H9 (cell line): ENCODE data around the gene TMEM119. TPM values are rescaled to one million over a fixed set of nuclear protein-coding genes. Genes with fewer than 3 reads are reported as not detected.

Experiments used
- DNase-seq: peaks from one replicate; pipeline ENCODE4 v3.0.0-alpha.2; 2017
- H2AFZ ChIP-seq: one replicate; pipeline ENCODE4 v1.6.1; 2013; ENCODE audit warnings: mild to moderate bottlenecking, low read length, control low read depth, moderate library complexity
- H2AK5ac ChIP-seq: 2 replicates; pipeline ENCODE4 v1.6.1; 2013; ENCODE audit warnings: low read length, control low read depth, mixed read lengths; ENCODE audit not compliant: insufficient read length
- H2BK120ac ChIP-seq: one replicate; pipeline ENCODE4 v1.6.1; 2013; ENCODE audit warnings: low read depth, mild to moderate bottlenecking, low read length, control low read depth, inconsistent platforms; ENCODE audit not compliant: poor library complexity, severe bottlenecking
- H2BK12ac ChIP-seq: 2 replicates; pipeline ENCODE4 v1.6.1; 2013; ENCODE audit warnings: low read length, control low read depth, mixed read lengths, low read depth; ENCODE audit not compliant: insufficient read length
- H2BK15ac ChIP-seq: 2 replicates; pipeline ENCODE4 v1.6.1; 2013; ENCODE audit warnings: low read depth, low read length, control low read depth
- H2BK20ac ChIP-seq: one replicate; pipeline ENCODE4 v1.6.1; 2013; ENCODE audit warnings: low read depth, mild to moderate bottlenecking, low read length, control low read depth, inconsistent platforms; ENCODE audit not compliant: poor library complexity, severe bottlenecking
- H2BK5ac ChIP-seq: 2 replicates; pipeline ENCODE4 v1.6.1; 2013; ENCODE audit warnings: low read length, control low read depth, mixed read lengths; ENCODE audit not compliant: insufficient read length
- H3K14ac ChIP-seq: 2 replicates; pipeline ENCODE4 v1.6.1; 2013; ENCODE audit warnings: low read length, control low read depth; ENCODE audit not compliant: insufficient read depth
- H3K18ac ChIP-seq: 2 replicates; pipeline ENCODE4 v1.6.1; 2013; ENCODE audit warnings: low read depth, mild to moderate bottlenecking, mixed read lengths, low read length, control low read depth; ENCODE audit not compliant: insufficient read length
- H3K23ac ChIP-seq: 2 replicates; pipeline ENCODE4 v1.6.1; 2013; ENCODE audit warnings: low read length, control low read depth, mixed read lengths, low read depth; ENCODE audit not compliant: insufficient read length
- H3K23me2 ChIP-seq: 2 replicates; pipeline ENCODE4 v1.6.1; 2013; ENCODE audit warnings: low read depth, mild to moderate bottlenecking, mixed read lengths, low read length, control low read depth; ENCODE audit not compliant: insufficient read length, poor library complexity, severe bottlenecking
- H3K27ac ChIP-seq: 2 replicates; pipeline ENCODE4 v1.5.1; 2013; ENCODE audit warnings: low read length, control low read depth, mixed read lengths, low read depth; ENCODE audit not compliant: insufficient read length
- H3K27me3 ChIP-seq: 2 replicates; pipeline ENCODE4 v1.6.1; 2013; ENCODE audit warnings: low read length, control low read depth, inconsistent platforms; ENCODE audit not compliant: insufficient read depth
- H3K4ac ChIP-seq: 2 replicates; pipeline ENCODE4 v1.6.1; 2013; ENCODE audit warnings: low read depth, mild to moderate bottlenecking, control low read depth, inconsistent platforms, low read length, moderate library complexity
- H3K4me1 ChIP-seq: 2 replicates; pipeline ENCODE4 v1.6.1; 2013; ENCODE audit warnings: low read length, control low read depth, inconsistent platforms; ENCODE audit not compliant: insufficient read depth
- H3K4me2 ChIP-seq: 2 replicates; pipeline ENCODE4 v1.6.1; 2013; ENCODE audit warnings: low read length, control low read depth, mixed read lengths; ENCODE audit not compliant: insufficient read length, insufficient read depth
- H3K56ac ChIP-seq: 2 replicates; pipeline ENCODE4 v1.6.1; 2013; ENCODE audit warnings: low read depth, mild to moderate bottlenecking, mixed read lengths, low read length, control low read depth; ENCODE audit not compliant: insufficient read length
- H3K79me1 ChIP-seq: 2 replicates; pipeline ENCODE4 v1.6.1; 2013; ENCODE audit warnings: low read depth, mild to moderate bottlenecking, moderate library complexity, low read length, control low read depth, inconsistent platforms; ENCODE audit not compliant: insufficient read depth, poor library complexity, severe bottlenecking
- H3K79me2 ChIP-seq: 2 replicates; pipeline ENCODE4 v1.6.1; 2013; ENCODE audit warnings: low read length, control low read depth, inconsistent platforms; ENCODE audit not compliant: insufficient read depth
- H3K9ac ChIP-seq: 2 replicates; pipeline ENCODE4 v1.6.1; 2013; ENCODE audit warnings: low read length, control low read depth, mixed read lengths; ENCODE audit not compliant: insufficient read length; ENCODE audit errors: extremely low read depth
- H3K9me3 ChIP-seq: one replicate; pipeline ENCODE4 v1.6.1; 2013; ENCODE audit warnings: low read depth, low read length, inconsistent platforms; ENCODE audit not compliant: control insufficient read depth
- H3T11ph ChIP-seq: one replicate; pipeline ENCODE4 v1.6.1; 2013; ENCODE audit warnings: mild to moderate bottlenecking, low read length, control low read depth, inconsistent platforms
- H4K20me1 ChIP-seq: one replicate; pipeline ENCODE4 v1.6.1; 2013; ENCODE audit not compliant: control insufficient read depth, insufficient read length, insufficient read depth
- H4K5ac ChIP-seq: 2 replicates; pipeline ENCODE4 v1.6.1; 2013; ENCODE audit warnings: low read depth, mild to moderate bottlenecking, mixed read lengths, low read length, control low read depth; ENCODE audit not compliant: insufficient read length
- H4K8ac ChIP-seq: replicated peaks from 2 replicates; pipeline ENCODE4 v1.6.1; 2013; ENCODE audit warnings: low read length, control low read depth, mixed read lengths, low read depth; ENCODE audit not compliant: insufficient read length
- H4K91ac ChIP-seq: 2 replicates; pipeline ENCODE4 v1.6.1; 2013; ENCODE audit warnings: low read depth, mild to moderate bottlenecking, moderate library complexity, mixed read lengths, low read length, control low read depth; ENCODE audit not compliant: insufficient read length
- H3K27ac Mint-ChIP-seq, 3 experiments: 2 replicates in 2 of 3; 3 replicates in 1 of 3; pipeline ENCODE4 v1.8.0; 2020 to 2021; ENCODE audit warnings: mixed read lengths in 3 of 3, mild to moderate bottlenecking in 1 of 3, moderate library complexity in 1 of 3
- H3K27me3 Mint-ChIP-seq: 2 replicates; pipeline ENCODE4 v1.8.0; 2021; ENCODE audit warnings: low read depth, mild to moderate bottlenecking, moderate library complexity, mixed read lengths
- H3K36me3 Mint-ChIP-seq, 3 experiments: 2 replicates in 2 of 3; 3 replicates in 1 of 3; pipeline ENCODE4 v1.8.0; 2020 to 2021; ENCODE audit warnings: low read depth in 3 of 3, mixed read lengths in 3 of 3; ENCODE audit not compliant: insufficient read depth in 1 of 3
- H3K4me1 Mint-ChIP-seq, 2 experiments: 2 replicates each; pipeline ENCODE4 v1.8.0; 2020; ENCODE audit warnings: mixed read lengths in 2 of 2
- H3K4me3 Mint-ChIP-seq, 2 experiments: 2 replicates in 1 of 2; 3 replicates in 1 of 2; pipeline ENCODE4 v1.8.0; 2020 to 2021; ENCODE audit warnings: mild to moderate bottlenecking in 2 of 2, mixed read lengths in 2 of 2, moderate library complexity in 1 of 2
- H3K9me3 Mint-ChIP-seq, 2 experiments: 2 replicates in 1 of 2; 3 replicates in 1 of 2; pipeline ENCODE4 v1.8.0; 2020; ENCODE audit warnings: mild to moderate bottlenecking in 2 of 2, mixed read lengths in 2 of 2, moderate library complexity in 1 of 2
- CTCF ChIP-seq: fragments of 200-600 bp; sonication (generic); conservative IDR thresholded peaks from 3 replicates; pipeline ENCODE4 v1.8.0; 2021; ENCODE audit warnings: antibody characterized with exemption, mild to moderate bottlenecking
- whole genome bisulfite sequencing: extraction: QIAGEN DNeasy Blood & Tissue Kit; methylation state at CpG from one replicate; pipeline ENCODE4 v1.1.7; 2013; ENCODE audit warnings: missing lambda C conversion rate, low lambda C conversion rate, mixed read lengths; ENCODE audit not compliant: insufficient read length; ENCODE audit errors: extremely low coverage; 5-methylcytosine and 5-hydroxymethylcytosine counted together
- total RNA-seq: library from RNA; stranded (reverse); gene quantifications from 2 replicates; pipeline ENCODE4 v1.2.1, GENCODE V29; 2021

The TMEM119 gene
- total RNA-seq, 1 experiment from 2014 or later, result not detected

GRCh38 chr12:108582978-108583770 is 14.7 kb downstream of the TMEM119 start:
- Histone ChIP-seq H2BK15ac (no peak overlapping the region), H3K23ac (no peak overlapping the region), H4K8ac (no peak overlapping the region), H3K9me3 (no peaks in the 10 kb centered on the region), H3K4me1 (no peaks in the 10 kb centered on the region), H3K4ac (no peak overlapping the region), H2BK5ac (no peak overlapping the region), H3K79me1 (no peaks in the 10 kb centered on the region), H3K56ac (no peak overlapping the region), H3K14ac (no peak overlapping the region), H3K79me2 (no peaks in the 10 kb centered on the region), H4K5ac (no peak overlapping the region), H3K27ac (no peak overlapping the region), H2BK12ac (no peak overlapping the region), H2BK120ac (no peak overlapping the region), H4K20me1 (no peaks in the 10 kb centered on the region), H3K9ac (no peak overlapping the region), H3K27me3 (no peaks in the 10 kb centered on the region), H3T11ph (no peak overlapping the region), H2AK5ac (no peak overlapping the region), H4K91ac (no peak overlapping the region), H2AFZ (no peak overlapping the region), H2BK20ac (no peak overlapping the region), H3K23me2 (no peaks in the 10 kb centered on the region), H3K18ac (no peak overlapping the region), H3K4me2 (no peak overlapping the region)
- no CpG with 5 or more reads among the region's 10 CpGs for WGBS
- no peak overlapping the region for H3K4me3 Mint-ChIP-seq
- peak overlapping the region in 1 of 3 experiments; percentile 37; a peak in 1 of 7 replicates for H3K27ac Mint-ChIP-seq
- no peak for TF ChIP-seq CTCF
- H3K9me3 Mint-ChIP-seq, result peaks cover 9 to 10% of the 10 kb centered on the region in 2 experiments
- H3K4me1 Mint-ChIP-seq, result peaks cover 0 to 10% of the 10 kb centered on the region in 2 experiments; a peak in 2 of 4 replicates
- DNase-seq, result no peak
- H3K27me3 Mint-ChIP-seq, result peaks cover 1% of the 10 kb centered on the region
- peaks cover 2 to 11% (median 4%) of the 10 kb centered on the region in 3 experiments; a peak in 4 of 7 replicates for H3K36me3 Mint-ChIP-seq
